ENCODE data around the gene DNAJB14. TPM values are rescaled to one million over a fixed set of nuclear protein-coding genes. Genes with fewer than 3 reads are reported as not detected.

Gene DNAJB14
- total RNA-seq, 4 donors from 2014 or later: 27.0 to 38.5 (median 31.7) TPM

DNA sequence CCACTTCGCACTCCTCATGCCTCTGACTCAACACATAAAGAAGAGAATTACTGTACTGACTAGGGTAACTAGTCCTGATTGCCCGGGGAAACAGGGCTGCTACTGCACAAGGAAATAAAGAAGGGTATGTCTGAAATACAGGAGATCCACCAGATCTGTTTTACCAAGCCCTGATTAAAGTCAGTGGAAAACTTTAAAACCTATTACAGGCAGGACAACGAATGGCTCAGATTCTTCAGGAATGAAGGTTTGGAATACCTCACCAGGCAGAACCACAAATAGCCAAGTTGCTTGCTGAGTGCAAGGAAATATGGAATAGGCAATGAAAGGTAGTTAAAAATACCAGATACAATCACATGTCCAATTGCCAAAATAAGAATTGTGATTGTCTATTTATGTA is 69.5 kb downstream of the DNAJB14 start:
- no peak overlapping the region for H3K4me3 ChIP-seq
- 79 to 92% methylated on average over 3 of the region's 3 CpGs for WGBS, 2 donors
- TF ChIP-seq EP300 (IDR thresholded peaks at IDR 0.05) (no peak), POLR2A (IDR thresholded peaks at IDR 0.05) (no peak)
- TF ChIP-seq, protein P1, sequence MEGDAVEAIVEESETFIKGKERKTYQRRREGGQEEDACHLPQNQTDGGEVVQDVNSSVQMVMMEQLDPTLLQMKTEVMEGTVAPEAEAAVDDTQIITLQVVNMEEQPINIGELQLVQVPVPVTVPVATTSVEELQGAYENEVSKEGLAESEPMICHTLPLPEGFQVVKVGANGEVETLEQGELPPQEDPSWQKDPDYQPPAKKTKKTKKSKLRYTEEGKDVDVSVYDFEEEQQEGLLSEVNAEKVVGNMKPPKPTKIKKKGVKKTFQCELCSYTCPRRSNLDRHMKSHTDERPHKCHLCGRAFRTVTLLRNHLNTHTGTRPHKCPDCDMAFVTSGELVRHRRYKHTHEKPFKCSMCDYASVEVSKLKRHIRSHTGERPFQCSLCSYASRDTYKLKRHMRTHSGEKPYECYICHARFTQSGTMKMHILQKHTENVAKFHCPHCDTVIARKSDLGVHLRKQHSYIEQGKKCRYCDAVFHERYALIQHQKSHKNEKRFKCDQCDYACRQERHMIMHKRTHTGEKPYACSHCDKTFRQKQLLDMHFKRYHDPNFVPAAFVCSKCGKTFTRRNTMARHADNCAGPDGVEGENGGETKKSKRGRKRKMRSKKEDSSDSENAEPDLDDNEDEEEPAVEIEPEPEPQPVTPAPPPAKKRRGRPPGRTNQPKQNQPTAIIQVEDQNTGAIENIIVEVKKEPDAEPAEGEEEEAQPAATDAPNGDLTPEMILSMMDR (IDR thresholded peaks at IDR 0.05): no peak
- no peaks in the 10 kb centered on the region for H3K9me3 ChIP-seq
- no peaks in the 10 kb centered on the region for H3K4me1 ChIP-seq
- no peaks in the 10 kb centered on the region for H3K27me3 ChIP-seq
- H3K36me3 ChIP-seq: peaks cover 0 to 54% (median 8%) of the 10 kb centered on the region in 3 donors
- DNase-seq (ENCODE audit: low spot score in 2 of 2): no peak
- no peak overlapping the region for H3K27ac ChIP-seq

DNA sequence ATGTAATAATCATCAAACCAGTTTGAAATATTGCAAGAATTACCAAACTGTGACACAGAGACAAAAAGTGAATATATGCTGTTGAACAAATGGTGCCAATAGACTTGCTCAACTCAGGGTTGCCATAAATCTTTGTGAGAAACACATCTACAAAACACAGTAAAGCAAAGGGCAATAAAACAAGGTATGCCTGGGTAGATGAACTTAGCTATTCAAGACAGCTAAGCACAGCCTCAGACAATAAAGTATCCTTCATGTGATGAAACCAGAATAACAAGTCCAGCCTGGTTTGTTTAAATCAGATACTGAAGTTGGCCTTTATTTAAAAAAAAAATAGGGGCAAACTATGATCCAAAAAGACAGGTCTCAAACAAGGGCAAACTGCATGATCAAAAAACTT is 71.3 kb downstream of the DNAJB14 start:
- H3K9me3 ChIP-seq: no peaks in the 10 kb centered on the region
- no peaks in the 10 kb centered on the region for H3K4me1 ChIP-seq
- DNase-seq (ENCODE audit: low spot score in 2 of 2): no peak
- no peak overlapping the region for H3K27ac ChIP-seq
- TF ChIP-seq, protein P1 (IDR thresholded peaks at IDR 0.05): no peak
- TF ChIP-seq EP300 (IDR thresholded peaks at IDR 0.05) (no peak), POLR2A (IDR thresholded peaks at IDR 0.05) (no peak)
- no peak overlapping the region for H3K4me3 ChIP-seq
- no peaks in the 10 kb centered on the region for H3K27me3 ChIP-seq
- peaks cover 0 to 36% (median 0%) of the 10 kb centered on the region in 3 donors for H3K36me3 ChIP-seq

DNA sequence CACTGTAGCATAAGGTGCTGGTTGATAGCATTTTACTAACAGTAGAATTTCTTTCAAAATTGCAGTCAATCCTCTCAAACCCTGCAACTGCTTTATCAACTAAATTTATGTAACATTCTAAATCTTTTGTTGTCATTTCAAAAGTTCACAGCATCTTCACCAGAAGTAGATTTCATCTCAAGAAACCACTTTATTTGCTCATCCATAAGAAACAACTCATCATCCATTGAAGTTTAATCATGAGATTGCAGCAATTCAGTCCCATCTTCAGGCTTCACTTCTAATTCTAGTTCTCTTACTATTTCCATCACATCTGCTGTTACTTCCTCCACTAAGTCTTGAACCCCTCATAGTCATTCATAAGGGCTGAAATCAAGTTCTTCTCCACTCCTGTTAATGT is 73.8 kb downstream of the DNAJB14 start:
- Histone ChIP-seq H3K4me3 (no peak overlapping the region), H3K4me1 (no peaks in the 10 kb centered on the region), H3K36me3 (peaks cover 0 to 11% (median 0%) of the 10 kb centered on the region in 3 donors), H3K9me3 (no peaks in the 10 kb centered on the region), H3K27me3 (no peaks in the 10 kb centered on the region), H3K27ac (no peak overlapping the region)
- no peak for TF ChIP-seq EP300 (IDR thresholded peaks at IDR 0.05)
- TF ChIP-seq POLR2A (IDR thresholded peaks at IDR 0.05): no peak
- TF ChIP-seq, protein P1 (IDR thresholded peaks at IDR 0.05): no peak
- no peak for DNase-seq (ENCODE audit: low spot score in 2 of 2)

DNA sequence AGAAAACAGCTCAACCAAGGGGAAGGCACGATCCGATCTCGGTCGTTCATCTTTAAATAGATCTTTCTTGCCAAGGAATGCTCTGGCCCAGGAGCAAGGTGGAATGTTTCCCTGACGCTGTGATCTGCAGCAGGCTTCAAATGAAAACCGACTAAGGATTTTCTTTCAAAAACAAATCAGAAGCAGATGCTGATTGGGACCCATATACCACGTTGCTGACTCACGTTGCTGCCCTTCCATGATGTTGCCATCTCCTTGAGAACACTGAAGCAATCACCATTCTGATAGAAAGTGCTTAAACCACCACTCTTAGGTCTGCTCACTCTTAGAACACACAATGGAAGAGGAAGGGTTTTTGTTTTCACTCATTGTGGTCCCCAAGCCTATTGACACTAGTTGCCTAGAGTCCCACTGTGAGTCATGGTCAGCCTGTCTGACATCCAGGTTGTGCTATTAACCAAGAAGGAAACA is 78.3 kb downstream of the DNAJB14 start:
- H3K36me3 ChIP-seq: no peaks in the 10 kb centered on the region
- WGBS, 2 donors: 49 to 54% methylated on average over 8 of the region's 8 CpGs
- TF ChIP-seq POLR2A (IDR thresholded peaks at IDR 0.05): no peak
- TF ChIP-seq EP300 (IDR thresholded peaks at IDR 0.05): no peak
- TF ChIP-seq, protein P1 (IDR thresholded peaks at IDR 0.05): no peak
- H3K27me3 ChIP-seq: no peaks in the 10 kb centered on the region
- H3K9me3 ChIP-seq: no peaks in the 10 kb centered on the region
- no peak overlapping the region for H3K4me3 ChIP-seq
- no peaks in the 10 kb centered on the region for H3K4me1 ChIP-seq
- H3K27ac ChIP-seq: no peak overlapping the region
- no peak for DNase-seq (ENCODE audit: low spot score in 2 of 2)

DNA sequence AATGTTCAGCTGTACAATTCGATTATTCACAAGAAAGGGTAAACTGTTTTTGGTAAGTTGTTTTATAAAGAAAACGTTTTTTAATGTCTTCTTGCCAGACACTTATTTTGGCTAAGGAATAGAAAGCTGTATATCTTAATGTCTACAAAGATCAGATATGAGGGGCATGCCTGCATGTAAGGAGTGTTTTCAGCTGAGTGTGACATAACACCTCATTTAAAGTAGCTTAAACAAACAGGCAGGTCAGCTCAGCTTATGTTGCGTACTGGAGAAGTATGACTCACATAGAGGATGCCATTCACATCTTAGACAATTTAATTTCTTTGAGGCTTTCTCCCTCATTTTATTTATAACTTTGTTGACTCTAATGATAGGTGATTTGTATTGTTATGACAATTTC is 82.6 kb downstream of the DNAJB14 start:
- Histone ChIP-seq H3K27ac (no peak overlapping the region), H3K4me3 (no peak overlapping the region), H3K27me3 (no peaks in the 10 kb centered on the region), H3K36me3 (no peaks in the 10 kb centered on the region), H3K9me3 (no peaks in the 10 kb centered on the region), H3K4me1 (no peaks in the 10 kb centered on the region)
- WGBS, 2 donors: 59 to 65% methylated on average over 3 of the region's 3 CpGs
- no peak for DNase-seq (ENCODE audit: low spot score in 2 of 2)
- no peak for TF ChIP-seq EP300 (IDR thresholded peaks at IDR 0.05)
- TF ChIP-seq, protein P1 (IDR thresholded peaks at IDR 0.05): no peak
- no peak for TF ChIP-seq POLR2A (IDR thresholded peaks at IDR 0.05)
